Ishikawa (cell line): ENCODE data around the gene MGME1.
A peak's percentile ranks its signal among the peaks of the same experiment; 100 is the strongest.

Experiments
- CEBPB ChIP-seq: IDR thresholded peaks from 2 replicates; pipeline ENCODE4 v1.6.1; 2012
- CREB1 ChIP-seq: IDR thresholded peaks from 2 replicates; pipeline ENCODE4 v1.6.1; 2012; ENCODE audit warnings: low read depth
- EGR1 ChIP-seq: IDR thresholded peaks from 2 replicates; pipeline ENCODE4 v1.6.1; 2012
- EP300 ChIP-seq: IDR thresholded peaks from 2 replicates; pipeline ENCODE4 v1.6.1; 2012; ENCODE audit warnings: borderline replicate concordance
- FOXM1 ChIP-seq: IDR thresholded peaks from 2 replicates; pipeline ENCODE4 v1.6.1; 2012; ENCODE audit warnings: low read depth, borderline replicate concordance
- NFIC ChIP-seq: IDR thresholded peaks from 2 replicates; pipeline ENCODE4 v1.6.1; 2012
- RAD21 ChIP-seq: IDR thresholded peaks from 2 replicates; pipeline ENCODE4 v1.6.1; 2012; ENCODE audit warnings: low read depth
- REST ChIP-seq: IDR thresholded peaks from 2 replicates; pipeline ENCODE4 v1.6.1; 2012; ENCODE audit warnings: low read depth, mild to moderate bottlenecking
- TAF1 ChIP-seq: IDR thresholded peaks from 2 replicates; pipeline ENCODE4 v1.6.1; 2012; ENCODE audit warnings: low read depth, mild to moderate bottlenecking
- TEAD4 ChIP-seq: IDR thresholded peaks from 2 replicates; pipeline ENCODE4 v1.6.1; 2012
- USF1 ChIP-seq: IDR thresholded peaks from 2 replicates; pipeline ENCODE4 v1.6.1; 2012
- YY1 ChIP-seq: IDR thresholded peaks from 2 replicates; pipeline ENCODE4 v1.6.1; 2012; ENCODE audit warnings: low read depth
- ZBTB7A ChIP-seq: IDR thresholded peaks from 2 replicates; pipeline ENCODE4 v1.6.1; 2012; ENCODE audit warnings: low read depth

GRCh38 chr20:17969278-17969883, 563 bp downstream of the MGME1 start:
- TF ChIP-seq REST (no peak), USF1 (no peak), EP300 (no peak; the same call in 1 of the 2 replicates), TAF1 (no peak; the same call in 1 of the 2 replicates), TEAD4 (peak; percentile 53; the same call in 1 of the 2 replicates), EGR1 (no peak), YY1 (peak; percentile 89), CREB1 (no peak), FOXM1 (no peak), ZBTB7A (no peak), NFIC (no peak), RAD21 (no peak), CEBPB (no peak)
